HepG2 (cell line): ENCODE results near the gene PTGIS. TPM values are rescaled to one million over a fixed set of nuclear protein-coding genes. Genes with fewer than 3 reads are reported as not detected.

Experiments
- JDP2 ChIP-seq: sonication (generic); formaldehyde crosslinking; IDR thresholded peaks from 2 replicates; pipeline ENCODE4 v1.8.1; 2022; ENCODE audit warnings: missing genetic modification reagents, borderline replicate concordance
- MATR3 ChIP-seq: sonication (generic); formaldehyde crosslinking; IDR thresholded peaks from 2 replicates; pipeline ENCODE4 v1.4.0; 2020; ENCODE audit warnings: missing genetic modification reagents
- MTF1 ChIP-seq: sonication (generic); formaldehyde crosslinking; IDR thresholded peaks from 2 replicates; pipeline ENCODE4 v1.5.0; 2020; ENCODE audit warnings: missing genetic modification reagents
- MZF1 ChIP-seq: sonication (generic); formaldehyde crosslinking; IDR thresholded peaks from 2 replicates; pipeline ENCODE4 v1.8.1; 2023; ENCODE audit warnings: mild to moderate bottlenecking, missing genetic modification reagents, borderline replicate concordance
- RFX1 ChIP-seq: fragments of 450-650 bp; IDR thresholded peaks from 2 replicates; pipeline ENCODE4 v1.6.1; 2017
- SP1 ChIP-seq, 2 experiments: fragments of 450-650 bp in 1 of 2; sonication (generic) in 1 of 2; formaldehyde crosslinking in 1 of 2; IDR thresholded peaks; 2 replicates each; pipeline versions ENCODE4 v1.4.0 to v1.6.1; 2016 to 2020; ENCODE audit warnings: missing genetic modification reagents in 1 of 2
- TMF1 ChIP-seq: sonication (generic); formaldehyde crosslinking; IDR thresholded peaks from 2 replicates; pipeline ENCODE4 v1.8.1; 2022; ENCODE audit warnings: low read depth, missing genetic modification reagents
- ZFP90 ChIP-seq: sonication (generic); formaldehyde crosslinking; IDR thresholded peaks from 2 replicates; pipeline ENCODE4 v1.8.0; 2022; ENCODE audit warnings: missing genetic modification reagents, mild to moderate bottlenecking, inconsistent platforms, borderline replicate concordance
- ZMYM3 ChIP-seq: sonication (generic); formaldehyde crosslinking; IDR thresholded peaks from 2 replicates; pipeline ENCODE4 v1.5.1; 2020; ENCODE audit warnings: mild to moderate bottlenecking, missing genetic modification reagents
- ZNF567 ChIP-seq: sonication (generic); formaldehyde crosslinking; IDR thresholded peaks from 2 replicates; pipeline ENCODE4 v1.8.1; 2023; ENCODE audit warnings: mild to moderate bottlenecking, missing genetic modification reagents, borderline replicate concordance
- ZNF660 ChIP-seq: sonication (generic); formaldehyde crosslinking; IDR thresholded peaks from 2 replicates; pipeline ENCODE4 v1.5.1; 2020; ENCODE audit warnings: mild to moderate bottlenecking, low read depth, missing genetic modification reagents, borderline replicate concordance
- ZNF7 ChIP-seq: IDR thresholded peaks from 2 replicates; pipeline ENCODE4 v1.6.1; 2016; ENCODE audit warnings: missing biosample characterization, missing genetic modification reagents
- ZNF782 ChIP-seq: sonication (generic); formaldehyde crosslinking; IDR thresholded peaks from 2 replicates; pipeline ENCODE4 v1.4.0; 2020; ENCODE audit warnings: missing genetic modification reagents, mild to moderate bottlenecking, borderline replicate concordance
- ZNF839 ChIP-seq: sonication (generic); formaldehyde crosslinking; IDR thresholded peaks from 2 replicates; pipeline ENCODE4 v1.4.0; 2020; ENCODE audit warnings: missing genetic modification reagents, mild to moderate bottlenecking, borderline replicate concordance
- ZNF891 ChIP-seq: sonication (generic); formaldehyde crosslinking; IDR thresholded peaks from 2 replicates; pipeline ENCODE4 v1.5.0; 2020; ENCODE audit warnings: mild to moderate bottlenecking, missing genetic modification reagents
- polyA plus RNA-seq, 8 experiments: library from polyadenylated mRNA; depleted of rRNA in 3 of 8; stranded (reverse) in 7 of 8; unstranded in 1 of 8; fragments of >200 nt; fragmentation: Illumina TruSeq in 4 of 8; extraction: Trizol in 4 of 8; gene quantifications; 2 replicates each; pipeline versions ENCODE4 v1.2.1 to v1.2.3, GENCODE V29; 2011 to 2016; ENCODE audit warnings: low read depth in 4 of 8, missing spikeins in 1 of 8, mixed read lengths in 1 of 8; ENCODE audit not compliant: insufficient read depth in 1 of 8
- total RNA-seq, 5 experiments: library from RNA; depleted of rRNA; stranded (reverse); fragments of >200 nt; fragmentation: Illumina TruSeq; extraction: Trizol; gene quantifications; 2 replicates each; pipeline ENCODE4 v1.2.3, GENCODE V29; 2016; ENCODE audit warnings: low read depth in 1 of 5
- TF ChIP-seq, protein P1 (sequence below): sonication (generic); formaldehyde crosslinking; IDR thresholded peaks from 2 replicates; pipeline ENCODE4 v1.8.0; 2022; ENCODE audit warnings: missing genetic modification reagents, low read depth, mild to moderate bottlenecking, borderline replicate concordance
- TF ChIP-seq, protein P2 (sequence below): sonication (generic); formaldehyde crosslinking; IDR thresholded peaks from 2 replicates; pipeline ENCODE4 v1.5.1; 2020; ENCODE audit warnings: missing genetic modification reagents, mild to moderate bottlenecking, borderline replicate concordance
- TF ChIP-seq, protein P3 (sequence below): sonication (generic); formaldehyde crosslinking; IDR thresholded peaks from 2 replicates; pipeline ENCODE4 v1.5.1; 2020; ENCODE audit warnings: mild to moderate bottlenecking, missing genetic modification reagents, moderate library complexity
- TF ChIP-seq, protein P4 (sequence below): sonication (generic); formaldehyde crosslinking; IDR thresholded peaks from 2 replicates; pipeline ENCODE4 v1.4.0; 2020; ENCODE audit warnings: low read depth, mild to moderate bottlenecking, missing genetic modification reagents
- TF ChIP-seq, protein P5 (sequence below): sonication (generic); formaldehyde crosslinking; conservative IDR thresholded peaks from 2 replicates; pipeline ENCODE4 v1.4.0; 2020; ENCODE audit warnings: missing genetic modification reagents
- TF ChIP-seq, protein P6 (sequence below): sonication (generic); formaldehyde crosslinking; IDR thresholded peaks from 2 replicates; pipeline ENCODE4 v1.4.0; 2020; ENCODE audit warnings: mild to moderate bottlenecking, missing genetic modification reagents

Gene PTGIS
- total and polyA plus RNA-seq, 2 of the 13 experiments (the other 11 are each of a cell fraction or from before 2014, with no cell fraction given) = not detected

DNA sequence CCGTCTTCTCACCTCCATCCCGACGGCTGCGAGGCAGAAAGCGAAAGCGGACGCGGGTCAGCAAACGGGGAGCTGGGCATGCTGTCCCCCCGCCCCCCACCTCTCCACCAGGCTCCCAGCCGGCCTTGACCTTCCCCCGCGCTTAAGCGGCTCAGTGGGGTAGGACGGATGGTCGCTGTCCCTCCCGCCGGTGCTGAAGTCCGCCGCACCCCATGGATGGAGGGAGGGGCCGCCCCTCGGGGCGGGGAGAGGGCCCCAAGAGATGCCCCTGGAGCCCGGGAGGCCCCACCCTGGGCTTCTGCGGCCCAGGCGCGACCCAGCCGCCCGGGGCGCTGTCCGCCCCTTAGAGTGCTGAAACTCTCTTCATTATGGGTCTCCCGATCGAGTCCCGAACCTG, 85.3 kb downstream of the PTGIS start, which contains the start of gene KCNB1 (continued):
- TF ChIP-seq ZNF660 = no peak
- TF ChIP-seq, protein P1, sequence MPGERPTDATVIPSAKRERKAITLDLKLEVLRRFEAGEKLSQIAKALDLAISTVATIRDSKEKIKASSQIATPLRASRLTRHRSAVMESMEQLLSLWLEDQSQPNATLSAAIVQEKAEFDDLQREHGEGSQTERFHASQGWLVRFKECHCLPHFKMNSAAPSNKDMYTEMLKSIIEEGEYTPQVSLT = no peak
- no peak for TF ChIP-seq RFX1
- TF ChIP-seq MTF1 (CRISPR knock-in tag) = peak; percentile 93
- peak; percentile 77; the same call in 1 of the 2 replicates for TF ChIP-seq JDP2 (CRISPR knock-in tag)
- TF ChIP-seq ZMYM3 (CRISPR knock-in tag) = peak; percentile 55
- TF ChIP-seq, protein P2, sequence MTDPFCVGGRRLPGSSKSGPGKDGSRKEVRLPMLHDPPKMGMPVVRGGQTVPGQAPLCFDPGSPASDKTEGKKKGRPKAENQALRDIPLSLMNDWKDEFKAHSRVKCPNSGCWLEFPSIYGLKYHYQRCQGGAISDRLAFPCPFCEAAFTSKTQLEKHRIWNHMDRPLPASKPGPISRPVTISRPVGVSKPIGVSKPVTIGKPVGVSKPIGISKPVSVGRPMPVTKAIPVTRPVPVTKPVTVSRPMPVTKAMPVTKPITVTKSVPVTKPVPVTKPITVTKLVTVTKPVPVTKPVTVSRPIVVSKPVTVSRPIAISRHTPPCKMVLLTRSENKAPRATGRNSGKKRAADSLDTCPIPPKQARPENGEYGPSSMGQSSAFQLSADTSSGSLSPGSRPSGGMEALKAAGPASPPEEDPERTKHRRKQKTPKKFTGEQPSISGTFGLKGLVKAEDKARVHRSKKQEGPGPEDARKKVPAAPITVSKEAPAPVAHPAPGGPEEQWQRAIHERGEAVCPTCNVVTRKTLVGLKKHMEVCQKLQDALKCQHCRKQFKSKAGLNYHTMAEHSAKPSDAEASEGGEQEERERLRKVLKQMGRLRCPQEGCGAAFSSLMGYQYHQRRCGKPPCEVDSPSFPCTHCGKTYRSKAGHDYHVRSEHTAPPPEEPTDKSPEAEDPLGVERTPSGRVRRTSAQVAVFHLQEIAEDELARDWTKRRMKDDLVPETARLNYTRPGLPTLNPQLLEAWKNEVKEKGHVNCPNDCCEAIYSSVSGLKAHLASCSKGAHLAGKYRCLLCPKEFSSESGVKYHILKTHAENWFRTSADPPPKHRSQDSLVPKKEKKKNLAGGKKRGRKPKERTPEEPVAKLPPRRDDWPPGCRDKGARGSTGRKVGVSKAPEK (CRISPR knock-in tag) = peak; percentile 91
- peak; percentile 79; the same call in 1 of the 2 replicates for TF ChIP-seq ZFP90 (CRISPR knock-in tag)
- no peak; the same call in 1 of the 2 replicates for TF ChIP-seq ZNF891 (CRISPR knock-in tag)
- TF ChIP-seq, protein P3, sequence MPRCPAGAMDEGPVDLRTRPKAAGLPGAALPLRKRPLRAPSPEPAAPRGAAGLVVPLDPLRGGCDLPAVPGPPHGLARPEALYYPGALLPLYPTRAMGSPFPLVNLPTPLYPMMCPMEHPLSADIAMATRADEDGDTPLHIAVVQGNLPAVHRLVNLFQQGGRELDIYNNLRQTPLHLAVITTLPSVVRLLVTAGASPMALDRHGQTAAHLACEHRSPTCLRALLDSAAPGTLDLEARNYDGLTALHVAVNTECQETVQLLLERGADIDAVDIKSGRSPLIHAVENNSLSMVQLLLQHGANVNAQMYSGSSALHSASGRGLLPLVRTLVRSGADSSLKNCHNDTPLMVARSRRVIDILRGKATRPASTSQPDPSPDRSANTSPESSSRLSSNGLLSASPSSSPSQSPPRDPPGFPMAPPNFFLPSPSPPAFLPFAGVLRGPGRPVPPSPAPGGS (CRISPR knock-in tag) = peak; percentile 88; the same call in 1 of the 2 replicates
- no peak; the same call in 1 of the 2 replicates for TF ChIP-seq ZNF782 (CRISPR knock-in tag)
- TF ChIP-seq, protein P4, sequence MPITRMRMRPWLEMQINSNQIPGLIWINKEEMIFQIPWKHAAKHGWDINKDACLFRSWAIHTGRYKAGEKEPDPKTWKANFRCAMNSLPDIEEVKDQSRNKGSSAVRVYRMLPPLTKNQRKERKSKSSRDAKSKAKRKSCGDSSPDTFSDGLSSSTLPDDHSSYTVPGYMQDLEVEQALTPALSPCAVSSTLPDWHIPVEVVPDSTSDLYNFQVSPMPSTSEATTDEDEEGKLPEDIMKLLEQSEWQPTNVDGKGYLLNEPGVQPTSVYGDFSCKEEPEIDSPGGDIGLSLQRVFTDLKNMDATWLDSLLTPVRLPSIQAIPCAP (CRISPR knock-in tag) = 0 out of 2 replicates have a peak, but pooled peaks have one; percentile 41
- peak; percentile 96 for TF ChIP-seq TMF1 (CRISPR knock-in tag)
- TF ChIP-seq SP1 (IDR thresholded peaks at IDR 0.05) = no peak
- 0 out of 2 replicates have a peak, but pooled peaks have one; percentile 41 for TF ChIP-seq SP1 (CRISPR knock-in tag; IDR thresholded peaks at IDR 0.05)
- no peak for TF ChIP-seq MZF1 (CRISPR knock-in tag)
- TF ChIP-seq, protein P5, sequence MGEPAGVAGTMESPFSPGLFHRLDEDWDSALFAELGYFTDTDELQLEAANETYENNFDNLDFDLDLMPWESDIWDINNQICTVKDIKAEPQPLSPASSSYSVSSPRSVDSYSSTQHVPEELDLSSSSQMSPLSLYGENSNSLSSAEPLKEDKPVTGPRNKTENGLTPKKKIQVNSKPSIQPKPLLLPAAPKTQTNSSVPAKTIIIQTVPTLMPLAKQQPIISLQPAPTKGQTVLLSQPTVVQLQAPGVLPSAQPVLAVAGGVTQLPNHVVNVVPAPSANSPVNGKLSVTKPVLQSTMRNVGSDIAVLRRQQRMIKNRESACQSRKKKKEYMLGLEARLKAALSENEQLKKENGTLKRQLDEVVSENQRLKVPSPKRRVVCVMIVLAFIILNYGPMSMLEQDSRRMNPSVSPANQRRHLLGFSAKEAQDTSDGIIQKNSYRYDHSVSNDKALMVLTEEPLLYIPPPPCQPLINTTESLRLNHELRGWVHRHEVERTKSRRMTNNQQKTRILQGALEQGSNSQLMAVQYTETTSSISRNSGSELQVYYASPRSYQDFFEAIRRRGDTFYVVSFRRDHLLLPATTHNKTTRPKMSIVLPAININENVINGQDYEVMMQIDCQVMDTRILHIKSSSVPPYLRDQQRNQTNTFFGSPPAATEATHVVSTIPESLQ = peak; percentile 92; the same call in 1 of the 2 replicates
- no peak for TF ChIP-seq MATR3 (CRISPR knock-in tag)
- no peak for TF ChIP-seq ZNF567 (CRISPR knock-in tag)
- TF ChIP-seq, protein P6, sequence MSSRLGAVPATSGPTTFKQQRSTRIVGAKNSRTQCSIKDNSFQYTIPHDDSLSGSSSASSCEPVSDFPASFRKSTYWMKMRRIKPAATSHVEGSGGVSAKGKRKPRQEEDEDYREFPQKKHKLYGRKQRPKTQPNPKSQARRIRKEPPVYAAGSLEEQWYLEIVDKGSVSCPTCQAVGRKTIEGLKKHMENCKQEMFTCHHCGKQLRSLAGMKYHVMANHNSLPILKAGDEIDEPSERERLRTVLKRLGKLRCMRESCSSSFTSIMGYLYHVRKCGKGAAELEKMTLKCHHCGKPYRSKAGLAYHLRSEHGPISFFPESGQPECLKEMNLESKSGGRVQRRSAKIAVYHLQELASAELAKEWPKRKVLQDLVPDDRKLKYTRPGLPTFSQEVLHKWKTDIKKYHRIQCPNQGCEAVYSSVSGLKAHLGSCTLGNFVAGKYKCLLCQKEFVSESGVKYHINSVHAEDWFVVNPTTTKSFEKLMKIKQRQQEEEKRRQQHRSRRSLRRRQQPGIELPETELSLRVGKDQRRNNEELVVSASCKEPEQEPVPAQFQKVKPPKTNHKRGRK (CRISPR knock-in tag) = no peak
- peak; percentile 35 for TF ChIP-seq ZNF7 (CRISPR knock-in tag)
- TF ChIP-seq ZNF839 (CRISPR knock-in tag) = no peak
